ENCODE results near the gene OSBPL3.

The OSBPL3 gene

GRCh38 chr7:24757353-24758275 lies 222.4 kb downstream of the OSBPL3 start, which contains the start of gene GSDME:
Gene GSDME, minus strand, starts transcription at chr7:24757464. Its CDS starts 7,690 bp downstream, at chr7:24749774.
- H3K4me1 Mint-ChIP-seq (ENCODE audit: low read depth): peaks cover 28% of the 10 kb centered on the region
- H3K36me3 Mint-ChIP-seq (ENCODE audit: low read depth): peaks cover 2% of the 10 kb centered on the region
- peak within 1 kb of the TSS; percentile 89 for H3K4me3 Mint-ChIP-seq
- peaks cover 56% of the 10 kb centered on the region for H3K27me3 Mint-ChIP-seq (ENCODE audit: low read depth)
- H3K9me3 Mint-ChIP-seq: no peaks in the 10 kb centered on the region
- H3K27ac Mint-ChIP-seq: peak within 1 kb of the TSS; percentile 72

- Mint-ChIP-seq H3K4me3 (peak overlapping the region; percentile 89), H3K36me3 (ENCODE audit: low read depth) (peaks cover 4% of the 10 kb centered on the region), H3K4me1 (ENCODE audit: low read depth) (peaks cover 28% of the 10 kb centered on the region), H3K9me3 (no peaks in the 10 kb centered on the region), H3K27ac (peak overlapping the region; percentile 72), H3K27me3 (ENCODE audit: low read depth) (peaks cover 60% of the 10 kb centered on the region)
Measured at GRCh38 chr7:24756545-24757352, 223.2 kb downstream of the OSBPL3 start.

GRCh38 chr7:24755541-24756407 lies 224.2 kb downstream of the OSBPL3 start:
- peaks cover 4% of the 10 kb centered on the region for H3K36me3 Mint-ChIP-seq (ENCODE audit: low read depth)
- H3K27me3 Mint-ChIP-seq (ENCODE audit: low read depth): peaks cover 60% of the 10 kb centered on the region
- H3K9me3 Mint-ChIP-seq: no peaks in the 10 kb centered on the region
- peak overlapping the region; percentile 43 for H3K27ac Mint-ChIP-seq
- peaks cover 28% of the 10 kb centered on the region for H3K4me1 Mint-ChIP-seq (ENCODE audit: low read depth)
- peak overlapping the region; percentile 89 for H3K4me3 Mint-ChIP-seq

- Mint-ChIP-seq H3K4me3 (no peak overlapping the region), H3K27me3 (ENCODE audit: low read depth) (peaks cover 57% of the 10 kb centered on the region), H3K9me3 (no peaks in the 10 kb centered on the region), H3K27ac (peak overlapping the region; percentile 43), H3K36me3 (ENCODE audit: low read depth) (peaks cover 4% of the 10 kb centered on the region), H3K4me1 (ENCODE audit: low read depth) (peaks cover 28% of the 10 kb centered on the region)
Measured at GRCh38 chr7:24754906-24755506, 225.0 kb downstream of the OSBPL3 start.

- no peaks in the 10 kb centered on the region for H3K9me3 Mint-ChIP-seq
- H3K36me3 Mint-ChIP-seq (ENCODE audit: low read depth): peaks cover 4% of the 10 kb centered on the region
- peaks cover 24% of the 10 kb centered on the region for H3K4me1 Mint-ChIP-seq (ENCODE audit: low read depth)
- no peak overlapping the region for H3K27ac Mint-ChIP-seq
- no peak overlapping the region for H3K4me3 Mint-ChIP-seq
- H3K27me3 Mint-ChIP-seq (ENCODE audit: low read depth): peaks cover 36% of the 10 kb centered on the region
Measured at GRCh38 chr7:24752073-24752800, 227.7 kb downstream of the OSBPL3 start.

- Mint-ChIP-seq H3K9me3 (no peaks in the 10 kb centered on the region), H3K4me1 (ENCODE audit: low read depth) (peaks cover 21% of the 10 kb centered on the region), H3K27ac (no peak overlapping the region), H3K36me3 (ENCODE audit: low read depth) (peaks cover 4% of the 10 kb centered on the region), H3K4me3 (no peak overlapping the region), H3K27me3 (ENCODE audit: low read depth) (peaks cover 32% of the 10 kb centered on the region)
Measured at GRCh38 chr7:24751484-24751883, 228.5 kb downstream of the OSBPL3 start.

GRCh38 chr7:24750441-24751055 lies 229.4 kb downstream of the OSBPL3 start:
- peaks cover 25% of the 10 kb centered on the region for H3K27me3 Mint-ChIP-seq (ENCODE audit: low read depth)
- peaks cover 4% of the 10 kb centered on the region for H3K36me3 Mint-ChIP-seq (ENCODE audit: low read depth)
- peaks cover 12% of the 10 kb centered on the region for H3K4me1 Mint-ChIP-seq (ENCODE audit: low read depth)
- H3K4me3 Mint-ChIP-seq: no peak overlapping the region
- no peaks in the 10 kb centered on the region for H3K9me3 Mint-ChIP-seq
- no peak overlapping the region for H3K27ac Mint-ChIP-seq

- H3K4me1 Mint-ChIP-seq (ENCODE audit: low read depth): no peaks in the 10 kb centered on the region
- peaks cover 19% of the 10 kb centered on the region for H3K27me3 Mint-ChIP-seq (ENCODE audit: low read depth)
- H3K9me3 Mint-ChIP-seq: no peaks in the 10 kb centered on the region
- H3K27ac Mint-ChIP-seq: no peak overlapping the region
- H3K36me3 Mint-ChIP-seq (ENCODE audit: low read depth): peaks cover 2% of the 10 kb centered on the region
- H3K4me3 Mint-ChIP-seq: no peak overlapping the region
Measured at GRCh38 chr7:24748521-24748920, 231.5 kb downstream of the OSBPL3 start.
